PFSK-1 (cell line): ENCODE measurements around the gene TAOK3.

Experiments
- FOXP2 ChIP-seq: optimal IDR thresholded peaks from 2 replicates; pipeline ENCODE3; 2011; ENCODE audit warnings: borderline replicate concordance, control low read depth, inconsistent platforms; ENCODE audit not compliant: insufficient read depth; ENCODE audit errors: extremely low read length, extremely low read depth
- POLR2AphosphoS5 ChIP-seq: IDR thresholded peaks from 2 replicates; pipeline ENCODE4 v1.6.1; 2012; ENCODE audit warnings: low read depth, mild to moderate bottlenecking, control low read depth, low read length, moderate library complexity
- REST ChIP-seq, 2 experiments: IDR thresholded peaks; 2 replicates each; pipeline versions ENCODE4 v1.6.1 to v1.8.0; 2011 to 2012; ENCODE audit warnings: low read depth in 2 of 2, low read length in 2 of 2, control low read depth in 1 of 2, inconsistent platforms in 1 of 2, mild to moderate bottlenecking in 1 of 2, moderate library complexity in 1 of 2; ENCODE audit not compliant: insufficient read depth in 1 of 2
- SIN3A ChIP-seq: IDR thresholded peaks from 2 replicates; pipeline ENCODE4 v1.6.1; 2012; ENCODE audit warnings: mild to moderate bottlenecking, low read length, moderate library complexity, borderline replicate concordance; ENCODE audit not compliant: insufficient read depth
- TAF1 ChIP-seq: IDR thresholded peaks from 2 replicates; pipeline ENCODE4 v1.6.1; 2012; ENCODE audit warnings: low read length, control low read depth, borderline replicate concordance; ENCODE audit not compliant: insufficient read depth

- TF ChIP-seq SIN3A: no peak
- no peak for TF ChIP-seq REST (IDR thresholded peaks at IDR 0.05; ENCODE audit: insufficient read depth in 1 of 2, low read depth in 2 of 2, low read length in 2 of 2)
- no peak for TF ChIP-seq POLR2AphosphoS5
- TF ChIP-seq TAF1: no peak
- TF ChIP-seq FOXP2: no peak
These were observed 152.0 kb downstream of the TAOK3 start for GRCh38 chr12:118220702-118221101.
